Calu3 (cell line): ENCODE measurements around the gene CRYM. TPM values are rescaled to one million over a fixed set of nuclear protein-coding genes. Genes with fewer than 3 reads are reported as not detected.

Experiments used
- BruUV-seq: library from RNA; stranded (reverse); fragments of 400-500 nt; replicated peaks from 2 replicates; lab custom pipeline; 2021; lab: Mats Ljungman, UMichigan
- CTCF ChIA-PET: fragments of 300-600 bp; sonication (Branson Sonifier 250); formaldehyde crosslinking; loops from one replicate; lab custom pipeline; 2022; ENCODE audit warnings: antibody characterized with exemption; lab: Charles Lee
- DNase-seq: peaks from one replicate; pipeline ENCODE4 v3.0.0; 2022
- H3K27ac Mint-ChIP-seq: one replicate; pipeline ENCODE4 v1.8.0; 2022; ENCODE audit warnings: mixed read lengths; ENCODE audit not compliant: unreplicated experiment
- H3K27me3 Mint-ChIP-seq: one replicate; pipeline ENCODE4 v1.8.0; 2022; ENCODE audit warnings: mixed read lengths; ENCODE audit not compliant: unreplicated experiment
- H3K36me3 Mint-ChIP-seq: one replicate; pipeline ENCODE4 v1.8.0; 2022; ENCODE audit warnings: mild to moderate bottlenecking, moderate library complexity, mixed read lengths; ENCODE audit not compliant: insufficient read depth, unreplicated experiment
- H3K4me1 Mint-ChIP-seq: one replicate; pipeline ENCODE4 v1.8.0; 2022; ENCODE audit warnings: mild to moderate bottlenecking, low read depth, mixed read lengths; ENCODE audit not compliant: unreplicated experiment
- H3K4me3 Mint-ChIP-seq: one replicate; pipeline ENCODE4 v1.8.0; 2022; ENCODE audit warnings: mild to moderate bottlenecking, low read depth, moderate library complexity, mixed read lengths; ENCODE audit not compliant: unreplicated experiment
- H3K9me3 Mint-ChIP-seq: one replicate; pipeline ENCODE4 v1.8.0; 2022; ENCODE audit warnings: low read depth, mixed read lengths; ENCODE audit not compliant: unreplicated experiment
- intact Hi-C: fragments of 100-400 bp; cut with micrococcal nuclease; formaldehyde crosslinking; loops from one replicate; pipeline ENCODE4 v1.10.0; 2022; ENCODE audit not compliant: unreplicated experiment
- total RNA-seq: library from RNA; stranded (reverse); gene quantifications from 2 replicates; pipeline ENCODE4 v1.2.3, GENCODE V29; 2022
- TF ChIP-seq, protein P1 (sequence below): fragments of 200-600 bp; IDR thresholded peaks from one replicate; pipeline ENCODE4 v1.8.0; 2022; ENCODE audit warnings: antibody characterized with exemption; ENCODE audit not compliant: unreplicated experiment

CRYM gene
- total RNA-seq, 1 experiment from 2014 or later = 4.1 TPM

DNA sequence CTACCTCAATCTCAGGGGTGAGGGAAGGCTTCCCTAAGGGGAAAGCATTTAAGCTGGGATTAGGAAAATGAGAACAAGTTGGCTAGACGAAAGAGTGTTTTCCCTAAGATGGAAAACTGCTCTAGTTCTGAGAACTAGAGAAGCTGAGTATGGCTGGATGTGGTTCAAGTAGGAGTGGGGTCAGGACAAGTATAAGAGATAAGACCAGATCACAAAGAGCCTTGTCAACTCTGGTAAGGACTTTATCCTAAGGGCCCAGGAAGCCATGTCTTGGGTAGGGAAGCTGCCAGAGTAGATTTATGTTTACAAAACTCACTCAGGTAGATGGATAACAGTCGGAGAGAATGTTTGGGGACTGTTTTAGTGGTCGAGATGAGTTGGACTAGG is 42.9 kb downstream of the CRYM start:
- Mint-ChIP-seq H3K27me3 (no peaks in the 10 kb centered on the region), H3K4me1 (peaks cover 29% of the 10 kb centered on the region), H3K9me3 (no peaks in the 10 kb centered on the region), H3K4me3 (peak overlapping the region; percentile 78), H3K36me3 (peaks cover 6% of the 10 kb centered on the region), H3K27ac (no peak overlapping the region)
- CTCF ChIA-PET = interaction anchor here (1.0 to 2.3 kb wide), 3 partner anchors 26 to 66 kb away, joined by 3 to 9 read pairs (median 3); no protein-coding TSS in a partner anchor
- BruUV-seq = no TSS peak
- intact Hi-C loops = no loop called here
- no peak for DNase-seq
- TF ChIP-seq, protein P1, sequence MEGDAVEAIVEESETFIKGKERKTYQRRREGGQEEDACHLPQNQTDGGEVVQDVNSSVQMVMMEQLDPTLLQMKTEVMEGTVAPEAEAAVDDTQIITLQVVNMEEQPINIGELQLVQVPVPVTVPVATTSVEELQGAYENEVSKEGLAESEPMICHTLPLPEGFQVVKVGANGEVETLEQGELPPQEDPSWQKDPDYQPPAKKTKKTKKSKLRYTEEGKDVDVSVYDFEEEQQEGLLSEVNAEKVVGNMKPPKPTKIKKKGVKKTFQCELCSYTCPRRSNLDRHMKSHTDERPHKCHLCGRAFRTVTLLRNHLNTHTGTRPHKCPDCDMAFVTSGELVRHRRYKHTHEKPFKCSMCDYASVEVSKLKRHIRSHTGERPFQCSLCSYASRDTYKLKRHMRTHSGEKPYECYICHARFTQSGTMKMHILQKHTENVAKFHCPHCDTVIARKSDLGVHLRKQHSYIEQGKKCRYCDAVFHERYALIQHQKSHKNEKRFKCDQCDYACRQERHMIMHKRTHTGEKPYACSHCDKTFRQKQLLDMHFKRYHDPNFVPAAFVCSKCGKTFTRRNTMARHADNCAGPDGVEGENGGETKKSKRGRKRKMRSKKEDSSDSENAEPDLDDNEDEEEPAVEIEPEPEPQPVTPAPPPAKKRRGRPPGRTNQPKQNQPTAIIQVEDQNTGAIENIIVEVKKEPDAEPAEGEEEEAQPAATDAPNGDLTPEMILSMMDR = no peak

- Mint-ChIP-seq H3K27ac (peak within 1 kb of the TSS; percentile 45), H3K4me1 (peaks cover 29% of the 10 kb centered on the region), H3K27me3 (no peaks in the 10 kb centered on the region), H3K36me3 (peaks cover 6% of the 10 kb centered on the region), H3K9me3 (peaks cover 3% of the 10 kb centered on the region), H3K4me3 (peak within 1 kb of the TSS; percentile 78)
- DNase-seq = peak; percentile 38
- CTCF ChIA-PET = interaction anchor here (0.6 to 2.3 kb wide), 6 partner anchors 23 to 67 kb away, joined by 3 to 9 read pairs (median 4); no protein-coding TSS in a partner anchor
- TF ChIP-seq, protein P1 = no peak
- BruUV-seq = TSS peak; percentile 85
- intact Hi-C loops = loop anchor here (5.0 kb wide), 1 partner anchor 44 kb away; the partner anchor contains the start of gene CRYM
These were observed 44.5 kb downstream of the CRYM start, which contains the start of gene ANKS4B for GRCh38 chr16:21233521-21234150. ANKS4B (plus strand) TSS chr16:21233699; CDS start chr16:21233738, 39 bp downstream.

DNA sequence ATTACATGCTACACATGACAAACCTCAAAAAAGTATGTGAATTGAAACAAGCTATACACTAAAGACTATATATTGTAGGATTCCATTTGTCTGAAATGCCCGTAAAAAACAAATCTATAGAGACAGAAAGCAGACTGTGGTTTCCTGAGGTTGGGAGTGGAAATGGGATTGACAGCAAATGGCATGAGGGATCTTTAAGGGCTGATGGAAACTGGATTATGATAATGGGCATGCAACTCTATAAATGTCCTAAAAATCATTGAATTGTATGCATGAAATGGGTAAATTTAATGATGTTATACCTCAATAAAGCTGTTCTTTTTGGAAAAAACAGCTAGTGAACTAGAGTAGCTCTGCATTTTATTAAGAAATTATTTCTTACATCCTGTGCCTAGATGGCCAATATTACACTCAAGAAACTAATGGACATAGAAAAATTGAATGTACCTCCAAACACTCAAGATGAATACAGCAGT is 45.0 kb downstream of the CRYM start:
- peaks cover 29% of the 10 kb centered on the region for H3K4me1 Mint-ChIP-seq
- TF ChIP-seq, protein P1 = no peak
- BruUV-seq = no TSS peak
- peak overlapping the region; percentile 78 for H3K4me3 Mint-ChIP-seq
- intact Hi-C loops = loop anchor here (5.0 kb wide), 1 partner anchor 44 kb away; the partner anchor contains the start of gene CRYM
- peaks cover 3% of the 10 kb centered on the region for H3K9me3 Mint-ChIP-seq
- no peak for DNase-seq
- peaks cover 6% of the 10 kb centered on the region for H3K36me3 Mint-ChIP-seq
- H3K27ac Mint-ChIP-seq = peak overlapping the region; percentile 45
- CTCF ChIA-PET = interaction anchor here (0.6 to 2.3 kb wide), 5 partner anchors 22 to 67 kb away, joined by 3 to 9 read pairs (median 3); no protein-coding TSS in a partner anchor
- H3K27me3 Mint-ChIP-seq = no peaks in the 10 kb centered on the region

- H3K4me3 Mint-ChIP-seq = no peak overlapping the region
- H3K27ac Mint-ChIP-seq = no peak overlapping the region
- intact Hi-C loops = no loop called here
- no peak for DNase-seq
- H3K9me3 Mint-ChIP-seq = peaks cover 3% of the 10 kb centered on the region
- TF ChIP-seq, protein P1 = no peak
- no TSS peak for BruUV-seq
- CTCF ChIA-PET = no interaction called here
- H3K4me1 Mint-ChIP-seq = peaks cover 5% of the 10 kb centered on the region
- peaks cover 2% of the 10 kb centered on the region for H3K36me3 Mint-ChIP-seq
- H3K27me3 Mint-ChIP-seq = no peaks in the 10 kb centered on the region
These were observed 49.7 kb downstream of the CRYM start for GRCh38 chr16:21228361-21228872.
